HCT116 (cell line): ENCODE data around the gene TTC19. TPM values are rescaled to one million over a fixed set of nuclear protein-coding genes. Genes with fewer than 3 reads are reported as not detected.

ENCODE experiments used
- ATAC-seq: fragments of 200-7000 bp; cut with Tn5 transposase; 2 replicates; pipeline ENCODE4 v1.9.1; 2020; ENCODE audit warnings: mild to moderate bottlenecking, moderate library complexity
- BruUV-seq: library from RNA; stranded (reverse); fragments of 400-500 nt; replicated peaks from 2 replicates; lab custom pipeline; 2021; lab: Mats Ljungman, UMichigan
- CTCF ChIA-PET: fragments of 300-600 bp; sonication (Branson Sonifier 250); formaldehyde crosslinking; loops from one replicate; lab custom pipeline; 2021; ENCODE audit warnings: antibody characterized with exemption; lab: Charles Lee
- POLR2A ChIA-PET: fragments of 300-600, 350-600 bp; sonication (Branson Sonifier 250); formaldehyde crosslinking; loops from one replicate; lab custom pipeline; 2021; ENCODE audit warnings: antibody characterized with exemption; lab: Charles Lee
- RAD21 ChIA-PET, 2 experiments: fragments of 300-600 bp; sonication (Branson Sonifier 250); formaldehyde crosslinking; loops; one replicate each; lab custom pipeline; 2023; ENCODE audit warnings: low total read pairs in 2 of 2; ENCODE audit not compliant: uncharacterized antibody in 2 of 2, unreplicated experiment in 2 of 2, low non-redundant PET in 1 of 2; lab: Charles Lee
- DNase-seq: peaks from one replicate; pipeline ENCODE4 v3.0.0-alpha.2; 2010; ENCODE audit warnings: low read depth, low spot score
- H2AFZ ChIP-seq: fragments of 200-600 bp; shearing (Covaris generic), sonication (generic); 2 replicates; pipeline ENCODE4 v1.6.1; 2017; ENCODE audit warnings: low read depth, mixed run types, mixed read lengths, antibody characterized with exemption, low read length; ENCODE audit not compliant: poor library complexity, severe bottlenecking
- H3K27ac ChIP-seq: 2 replicates; pipeline ENCODE4 v1.5.1; 2012; ENCODE audit warnings: low read depth, low read length
- H3K27me3 ChIP-seq: fragments of 200-600 bp; sonication (generic); 2 replicates; pipeline ENCODE4 v1.6.1; 2016; ENCODE audit warnings: mixed run types, low read length, mixed read lengths; ENCODE audit not compliant: insufficient read depth
- H3K36me3 ChIP-seq, 2 experiments: fragments of 200-500 bp in 1 of 2; fragments of 200-600 bp in 1 of 2; sonication (Bioruptor generic) in 1 of 2; sonication (generic) in 1 of 2; 2 replicates each; pipeline versions ENCODE4 v1.5.1 to v1.6.1; 2014 to 2016; ENCODE audit warnings: low read length in 2 of 2, inconsistent platforms in 1 of 2, mixed read lengths in 1 of 2, mixed run types in 1 of 2; ENCODE audit not compliant: insufficient read depth in 2 of 2, control insufficient read depth in 1 of 2
- H3K4me1 ChIP-seq, 2 experiments: fragments of 200-600 bp in 1 of 2; sonication (generic) in 1 of 2; 2 replicates each; pipeline versions ENCODE4 v1.5.1 to v1.6.1; 2012 to 2017; ENCODE audit warnings: low read length in 2 of 2, inconsistent platforms in 1 of 2, mild to moderate bottlenecking in 1 of 2, mixed read lengths in 1 of 2, mixed run types in 1 of 2, moderate library complexity in 1 of 2; ENCODE audit not compliant: insufficient read depth in 2 of 2, control insufficient read depth in 1 of 2
- H3K4me2 ChIP-seq: fragments of 200-600 bp; sonication (generic); 2 replicates; pipeline ENCODE4 v1.6.1; 2017; ENCODE audit warnings: mixed run types, low read length, mixed read lengths
- H3K4me3 ChIP-seq, 2 experiments: fragments of 200-600 bp in 1 of 2; sonication (generic) in 1 of 2; replicated peaks in 1 of 2; 2 replicates each; pipeline ENCODE4 v1.5.1; 2011 to 2016; ENCODE audit warnings: low read length in 2 of 2, control low read depth in 1 of 2, low read depth in 1 of 2, mild to moderate bottlenecking in 1 of 2, mixed read lengths in 1 of 2, mixed run types in 1 of 2
- H3K79me2 ChIP-seq: fragments of 200-600 bp; sonication (generic); 2 replicates; pipeline ENCODE4 v1.6.1; 2017; ENCODE audit warnings: mild to moderate bottlenecking, mixed run types, low read length, moderate library complexity, mixed read lengths; ENCODE audit not compliant: insufficient read depth
- H3K9ac ChIP-seq: fragments of 200-600 bp; sonication (generic); 2 replicates; pipeline ENCODE4 v1.6.1; 2016; ENCODE audit warnings: low read length, mixed read lengths
- H3K9me2 ChIP-seq: fragments of 200-600 bp; sonication (generic), shearing (Covaris generic); 2 replicates; pipeline ENCODE4 v1.6.1; 2017; ENCODE audit warnings: mixed run types, mild to moderate bottlenecking, moderate library complexity; ENCODE audit not compliant: insufficient read depth
- H3K9me3 ChIP-seq, 2 experiments: fragments of 200-500 bp in 1 of 2; fragments of 200-600 bp in 1 of 2; sonication (Bioruptor generic) in 1 of 2; sonication (generic) in 1 of 2; 2 replicates each; pipeline ENCODE4 v1.6.1; 2014 to 2017; ENCODE audit warnings: low read length in 2 of 2, mixed read lengths in 2 of 2, inconsistent platforms in 1 of 2, low read depth in 1 of 2, mild to moderate bottlenecking in 1 of 2, mixed run types in 1 of 2, moderate library complexity in 1 of 2; ENCODE audit not compliant: control insufficient read depth in 1 of 2, insufficient read depth in 1 of 2
- H4K20me1 ChIP-seq: fragments of 200-600 bp; sonication (generic), shearing (Covaris generic); 2 replicates; pipeline ENCODE4 v1.6.1; 2017; ENCODE audit warnings: mixed run types, mild to moderate bottlenecking, moderate library complexity; ENCODE audit not compliant: insufficient read depth
- CBX3 ChIP-seq: IDR thresholded peaks from 2 replicates; pipeline ENCODE4 v1.6.1; 2012; ENCODE audit warnings: low read depth
- CEBPB ChIP-seq: IDR thresholded peaks from 2 replicates; pipeline ENCODE4 v1.6.1; 2012; ENCODE audit warnings: low read depth
- EGR1 ChIP-seq: IDR thresholded peaks from 2 replicates; pipeline ENCODE4 v1.6.1; 2012; ENCODE audit warnings: low read depth
- ELF1 ChIP-seq: IDR thresholded peaks from 2 replicates; pipeline ENCODE4 v1.6.1; 2012; ENCODE audit warnings: low read depth, borderline replicate concordance
- FOSL1 ChIP-seq: IDR thresholded peaks from 2 replicates; pipeline ENCODE4 v1.6.1; 2012; ENCODE audit warnings: low read depth
- JUND ChIP-seq: IDR thresholded peaks from 2 replicates; pipeline ENCODE4 v1.6.1; 2012
- MAX ChIP-seq: IDR thresholded peaks from 2 replicates; pipeline ENCODE4 v1.6.1; 2012
- POLR2A ChIP-seq: IDR thresholded peaks from 2 replicates; pipeline ENCODE4 v1.7.0; 2011; ENCODE audit warnings: borderline replicate concordance; ENCODE audit not compliant: insufficient read depth, insufficient read length; ENCODE audit errors: extremely low read depth
- POLR2AphosphoS5 ChIP-seq: IDR thresholded peaks from 2 replicates; pipeline ENCODE4 v1.6.1; 2011; ENCODE audit warnings: mild to moderate bottlenecking, low read depth, low read length, moderate library complexity
- RAD21 ChIP-seq: IDR thresholded peaks from 2 replicates; pipeline ENCODE4 v1.6.1; 2012; ENCODE audit warnings: low read depth, mild to moderate bottlenecking
- REST ChIP-seq: IDR thresholded peaks from 2 replicates; pipeline ENCODE4 v1.6.1; 2012; ENCODE audit warnings: low read depth
- SIN3A ChIP-seq: IDR thresholded peaks from 2 replicates; pipeline ENCODE4 v1.6.1; 2012; ENCODE audit warnings: low read depth
- SP1 ChIP-seq: IDR thresholded peaks from 2 replicates; pipeline ENCODE4 v1.6.1; 2012; ENCODE audit warnings: low read depth
- SRF ChIP-seq: IDR thresholded peaks from 2 replicates; pipeline ENCODE4 v1.6.1; 2012; ENCODE audit warnings: low read depth
- TCF7L2 ChIP-seq: IDR thresholded peaks from 2 replicates; pipeline ENCODE4 v1.7.0; 2011; ENCODE audit warnings: borderline replicate concordance, inconsistent platforms; ENCODE audit not compliant: insufficient read depth, insufficient read length; ENCODE audit errors: extremely low read depth
- ZFX ChIP-seq: fragments of 450-650 bp; IDR thresholded peaks from 2 replicates; pipeline ENCODE4 v1.6.1; 2017
- intact Hi-C: fragments of 100-400 bp; cut with micrococcal nuclease; formaldehyde crosslinking; loops from 2 replicates; pipeline ENCODE4 v1.10.0; 2022
- total RNA-seq: library from RNA; stranded (reverse); gene quantifications from one replicate; pipeline ENCODE4 v1.2.1, GENCODE V29; 2021; ENCODE audit not compliant: unreplicated experiment
- TF ChIP-seq, protein P1 (sequence below): IDR thresholded peaks from 2 replicates; pipeline ENCODE4 v1.6.1; 2012

The TTC19 gene
- total RNA-seq, 1 experiment from 2014 or later: 61.3 TPM

- Histone ChIP-seq H3K9me3 (no peaks in the 10 kb centered on the region), H3K9me2 (no peaks in the 10 kb centered on the region), H2AFZ (no peak overlapping the region), H3K9ac (peak overlapping the region; percentile 63), H3K4me1 (peaks cover 76 to 95% of the 10 kb centered on the region in 2 experiments), H3K36me3 (peaks cover 0 to 26% of the 10 kb centered on the region in 2 experiments; a peak in 1 of 4 replicates), H3K4me2 (peak overlapping the region; percentile 80), H3K27me3 (no peaks in the 10 kb centered on the region), H3K27ac (peak overlapping the region; percentile 92), H4K20me1 (no peaks in the 10 kb centered on the region), H3K4me3 (peak overlapping the region in 1 of 2 experiments; percentile 18; a peak in 1 of 4 replicates), H3K79me2 (peaks cover 99% of the 10 kb centered on the region)
- ATAC-seq (no peak), DNase-seq (no peak)
- ChIA-PET CTCF (interaction anchor here (1.1 kb wide), 1 partner anchor 20 kb away, joined by 3 read pairs; the partner anchor contains the start of gene ADORA2B), POLR2A (interaction anchor here (1.0 to 2.7 kb wide), 7 partner anchors 11 to 473 kb away, joined by 3 to 13 read pairs (median 4); partner anchors contain the start of genes ADORA2B, TTC19 and ZSWIM7), RAD21 (no interaction called here)
- TF ChIP-seq ZFX: no peak
- TF ChIP-seq POLR2AphosphoS5: no peak
- no TSS peak for BruUV-seq
- intact Hi-C loops: no loop called here
Measured at GRCh38 chr17:15965528-15965927, 34.1 kb upstream of the TTC19 start.

- H3K9ac ChIP-seq: peak overlapping the region; percentile 63
- RAD21 ChIA-PET: interaction anchor here in 1 of 2 experiments (0.6 to 0.7 kb wide), 2 partner anchors 13 to 389 kb away, joined by 3 read pairs; no protein-coding TSS in a partner anchor
- peak overlapping the region; percentile 80 for H3K4me2 ChIP-seq
- ATAC-seq: peak; percentile 15; the same call in 1 of the 2 replicates
- H3K4me3 ChIP-seq: peak overlapping the region in 1 of 2 experiments; percentile 31; a peak in 1 of 4 replicates
- CTCF ChIA-PET: interaction anchor here (1.2 kb wide), 1 partner anchor 22 kb away, joined by 4 read pairs; no protein-coding TSS in a partner anchor
- peaks cover 0 to 29% of the 10 kb centered on the region in 2 experiments; a peak in 1 of 4 replicates for H3K36me3 ChIP-seq
- no peaks in the 10 kb centered on the region for H4K20me1 ChIP-seq
- DNase-seq: no peak
- intact Hi-C loops: no loop called here
- H3K79me2 ChIP-seq: peaks cover 99% of the 10 kb centered on the region
- H2AFZ ChIP-seq: no peak overlapping the region
- POLR2A ChIA-PET: interaction anchor here (1.0 to 2.7 kb wide), 6 partner anchors 10 to 33 kb away, joined by 3 to 13 read pairs (median 6); partner anchors contain the start of genes ADORA2B, TTC19 and ZSWIM7
- H3K27me3 ChIP-seq: no peaks in the 10 kb centered on the region
- H3K9me2 ChIP-seq: no peaks in the 10 kb centered on the region
- no peaks in the 10 kb centered on the region for H3K9me3 ChIP-seq
- peak overlapping the region; percentile 92 for H3K27ac ChIP-seq
- H3K4me1 ChIP-seq: peaks cover 71 to 95% of the 10 kb centered on the region in 2 experiments
- BruUV-seq: no TSS peak
- no peak for TF ChIP-seq CBX3
- TF ChIP-seq CEBPB: no peak
- no peak for TF ChIP-seq POLR2AphosphoS5
- TF ChIP-seq JUND: no peak
- no peak for TF ChIP-seq MAX
- no peak for TF ChIP-seq EGR1
- no peak for TF ChIP-seq ELF1
- TF ChIP-seq ZFX: no peak
- TF ChIP-seq TCF7L2: no peak
- no peak for TF ChIP-seq SRF
- no peak for TF ChIP-seq SP1
- no peak for TF ChIP-seq RAD21
- TF ChIP-seq, protein P1, sequence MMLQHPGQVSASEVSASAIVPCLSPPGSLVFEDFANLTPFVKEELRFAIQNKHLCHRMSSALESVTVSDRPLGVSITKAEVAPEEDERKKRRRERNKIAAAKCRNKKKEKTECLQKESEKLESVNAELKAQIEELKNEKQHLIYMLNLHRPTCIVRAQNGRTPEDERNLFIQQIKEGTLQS: no peak
- no peak for TF ChIP-seq SIN3A
- no peak for TF ChIP-seq REST
- TF ChIP-seq FOSL1: no peak
- TF ChIP-seq POLR2A: no peak
Measured at GRCh38 chr17:15966183-15966878, 33.3 kb upstream of the TTC19 start.
